B cell (primary cell): ENCODE results near the gene RGS7BP.

ENCODE experiments used
- CTCF ChIP-seq: fragments of 200-600 bp; IDR thresholded peaks from one replicate; pipeline ENCODE4 v1.8.0; 2022; ENCODE audit warnings: antibody characterized with exemption, mild to moderate bottlenecking
- EZH2 ChIP-seq: IDR thresholded peaks from 2 replicates; pipeline ENCODE4 v1.6.1; 2012; ENCODE audit warnings: borderline replicate concordance, low read depth, mild to moderate bottlenecking, moderate library complexity, low read length; ENCODE audit not compliant: insufficient read depth, poor library complexity, severe bottlenecking

DNA sequence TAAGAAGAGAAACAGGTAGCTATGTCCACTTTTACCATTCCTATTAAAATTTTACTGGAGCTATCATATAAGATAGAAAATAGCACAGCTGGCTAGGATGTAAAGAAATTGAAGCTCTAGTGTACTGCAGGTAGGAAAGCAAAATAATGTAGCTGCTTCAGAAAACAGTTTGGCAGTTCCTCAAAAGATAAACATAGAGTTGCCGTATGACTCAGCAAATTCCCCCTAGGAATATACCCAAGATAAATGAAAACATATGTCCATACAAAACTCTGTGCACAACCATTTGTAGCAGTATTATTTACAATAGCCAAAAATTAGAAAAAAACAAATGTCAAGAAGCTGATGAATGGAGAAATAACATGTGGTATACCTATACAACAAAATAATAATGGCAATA, 119.9 kb downstream of the RGS7BP start:
- no peak for TF ChIP-seq CTCF
- no peak for TF ChIP-seq EZH2
